HCT116 (cell line): ENCODE results near the gene DPYSL4. TPM values are rescaled to one million over a fixed set of nuclear protein-coding genes. Genes with fewer than 3 reads are reported as not detected.

Source experiments
- ATAC-seq: fragments of 200-7000 bp; cut with Tn5 transposase; 2 replicates; pipeline ENCODE4 v1.9.1; 2020; ENCODE audit warnings: mild to moderate bottlenecking, moderate library complexity
- BruUV-seq: library from RNA; stranded (reverse); fragments of 400-500 nt; replicated peaks from 2 replicates; lab custom pipeline; 2021; lab: Mats Ljungman, UMichigan
- CTCF ChIA-PET: fragments of 300-600 bp; sonication (Branson Sonifier 250); formaldehyde crosslinking; loops from one replicate; lab custom pipeline; 2021; ENCODE audit warnings: antibody characterized with exemption; lab: Charles Lee
- POLR2A ChIA-PET: fragments of 300-600, 350-600 bp; sonication (Branson Sonifier 250); formaldehyde crosslinking; loops from one replicate; lab custom pipeline; 2021; ENCODE audit warnings: antibody characterized with exemption; lab: Charles Lee
- RAD21 ChIA-PET, 2 experiments: fragments of 300-600 bp; sonication (Branson Sonifier 250); formaldehyde crosslinking; loops; one replicate each; lab custom pipeline; 2023; ENCODE audit warnings: low total read pairs in 2 of 2; ENCODE audit not compliant: uncharacterized antibody in 2 of 2, unreplicated experiment in 2 of 2, low non-redundant PET in 1 of 2; lab: Charles Lee
- DNase-seq: peaks from one replicate; pipeline ENCODE4 v3.0.0-alpha.2; 2010; ENCODE audit warnings: low read depth, low spot score
- H2AFZ ChIP-seq: fragments of 200-600 bp; shearing (Covaris generic), sonication (generic); 2 replicates; pipeline ENCODE4 v1.6.1; 2017; ENCODE audit warnings: low read depth, mixed run types, mixed read lengths, antibody characterized with exemption, low read length; ENCODE audit not compliant: poor library complexity, severe bottlenecking
- H3K27ac ChIP-seq: 2 replicates; pipeline ENCODE4 v1.5.1; 2012; ENCODE audit warnings: low read depth, low read length
- H3K27me3 ChIP-seq: fragments of 200-600 bp; sonication (generic); 2 replicates; pipeline ENCODE4 v1.6.1; 2016; ENCODE audit warnings: mixed run types, low read length, mixed read lengths; ENCODE audit not compliant: insufficient read depth
- H3K36me3 ChIP-seq, 2 experiments: fragments of 200-500 bp in 1 of 2; fragments of 200-600 bp in 1 of 2; sonication (Bioruptor generic) in 1 of 2; sonication (generic) in 1 of 2; 2 replicates each; pipeline versions ENCODE4 v1.5.1 to v1.6.1; 2014 to 2016; ENCODE audit warnings: low read length in 2 of 2, inconsistent platforms in 1 of 2, mixed read lengths in 1 of 2, mixed run types in 1 of 2; ENCODE audit not compliant: insufficient read depth in 2 of 2, control insufficient read depth in 1 of 2
- H3K4me1 ChIP-seq, 2 experiments: fragments of 200-600 bp in 1 of 2; sonication (generic) in 1 of 2; 2 replicates each; pipeline versions ENCODE4 v1.5.1 to v1.6.1; 2012 to 2017; ENCODE audit warnings: low read length in 2 of 2, inconsistent platforms in 1 of 2, mild to moderate bottlenecking in 1 of 2, mixed read lengths in 1 of 2, mixed run types in 1 of 2, moderate library complexity in 1 of 2; ENCODE audit not compliant: insufficient read depth in 2 of 2, control insufficient read depth in 1 of 2
- H3K4me2 ChIP-seq: fragments of 200-600 bp; sonication (generic); 2 replicates; pipeline ENCODE4 v1.6.1; 2017; ENCODE audit warnings: mixed run types, low read length, mixed read lengths
- H3K4me3 ChIP-seq, 2 experiments: fragments of 200-600 bp in 1 of 2; sonication (generic) in 1 of 2; replicated peaks in 1 of 2; 2 replicates each; pipeline ENCODE4 v1.5.1; 2011 to 2016; ENCODE audit warnings: low read length in 2 of 2, control low read depth in 1 of 2, low read depth in 1 of 2, mild to moderate bottlenecking in 1 of 2, mixed read lengths in 1 of 2, mixed run types in 1 of 2
- H3K79me2 ChIP-seq: fragments of 200-600 bp; sonication (generic); 2 replicates; pipeline ENCODE4 v1.6.1; 2017; ENCODE audit warnings: mild to moderate bottlenecking, mixed run types, low read length, moderate library complexity, mixed read lengths; ENCODE audit not compliant: insufficient read depth
- H3K9ac ChIP-seq: fragments of 200-600 bp; sonication (generic); 2 replicates; pipeline ENCODE4 v1.6.1; 2016; ENCODE audit warnings: low read length, mixed read lengths
- H3K9me2 ChIP-seq: fragments of 200-600 bp; sonication (generic), shearing (Covaris generic); 2 replicates; pipeline ENCODE4 v1.6.1; 2017; ENCODE audit warnings: mixed run types, mild to moderate bottlenecking, moderate library complexity; ENCODE audit not compliant: insufficient read depth
- H3K9me3 ChIP-seq, 2 experiments: fragments of 200-500 bp in 1 of 2; fragments of 200-600 bp in 1 of 2; sonication (Bioruptor generic) in 1 of 2; sonication (generic) in 1 of 2; 2 replicates each; pipeline ENCODE4 v1.6.1; 2014 to 2017; ENCODE audit warnings: low read length in 2 of 2, mixed read lengths in 2 of 2, inconsistent platforms in 1 of 2, low read depth in 1 of 2, mild to moderate bottlenecking in 1 of 2, mixed run types in 1 of 2, moderate library complexity in 1 of 2; ENCODE audit not compliant: control insufficient read depth in 1 of 2, insufficient read depth in 1 of 2
- H4K20me1 ChIP-seq: fragments of 200-600 bp; sonication (generic), shearing (Covaris generic); 2 replicates; pipeline ENCODE4 v1.6.1; 2017; ENCODE audit warnings: mixed run types, mild to moderate bottlenecking, moderate library complexity; ENCODE audit not compliant: insufficient read depth
- ATF3 ChIP-seq: IDR thresholded peaks from 2 replicates; pipeline ENCODE4 v1.6.1; 2012
- CEBPB ChIP-seq: IDR thresholded peaks from 2 replicates; pipeline ENCODE4 v1.6.1; 2012; ENCODE audit warnings: low read depth
- EGR1 ChIP-seq: IDR thresholded peaks from 2 replicates; pipeline ENCODE4 v1.6.1; 2012; ENCODE audit warnings: low read depth
- ELF1 ChIP-seq: IDR thresholded peaks from 2 replicates; pipeline ENCODE4 v1.6.1; 2012; ENCODE audit warnings: low read depth, borderline replicate concordance
- EZH2 ChIP-seq: fragments of 200-600 bp; sonication (generic); IDR thresholded peaks from 2 replicates; pipeline ENCODE4 v1.6.1; 2017; ENCODE audit warnings: antibody characterized with exemption, mixed run types
- EZH2phosphoT487 ChIP-seq: fragments of 200-600 bp; IDR thresholded peaks from 2 replicates; pipeline ENCODE4 v1.6.1; 2018; ENCODE audit warnings: antibody characterized with exemption, borderline replicate concordance
- JUND ChIP-seq: IDR thresholded peaks from 2 replicates; pipeline ENCODE4 v1.6.1; 2012
- POLR2A ChIP-seq: IDR thresholded peaks from 2 replicates; pipeline ENCODE4 v1.7.0; 2011; ENCODE audit warnings: borderline replicate concordance; ENCODE audit not compliant: insufficient read depth, insufficient read length; ENCODE audit errors: extremely low read depth
- SIN3A ChIP-seq: IDR thresholded peaks from 2 replicates; pipeline ENCODE4 v1.6.1; 2012; ENCODE audit warnings: low read depth
- SP1 ChIP-seq: IDR thresholded peaks from 2 replicates; pipeline ENCODE4 v1.6.1; 2012; ENCODE audit warnings: low read depth
- SRF ChIP-seq: IDR thresholded peaks from 2 replicates; pipeline ENCODE4 v1.6.1; 2012; ENCODE audit warnings: low read depth
- TCF7L2 ChIP-seq: IDR thresholded peaks from 2 replicates; pipeline ENCODE4 v1.7.0; 2011; ENCODE audit warnings: borderline replicate concordance, inconsistent platforms; ENCODE audit not compliant: insufficient read depth, insufficient read length; ENCODE audit errors: extremely low read depth
- YY1 ChIP-seq: IDR thresholded peaks from 2 replicates; pipeline ENCODE4 v1.6.1; 2011; ENCODE audit warnings: low read length, low read depth, moderate library complexity, mild to moderate bottlenecking; ENCODE audit not compliant: insufficient replicate concordance; ENCODE audit errors: extremely low read depth
- ZFX ChIP-seq: fragments of 450-650 bp; IDR thresholded peaks from 2 replicates; pipeline ENCODE4 v1.6.1; 2017
- ZNF274 ChIP-seq: fragments of 200-500 bp; sonication (Bioruptor generic); IDR thresholded peaks from 2 replicates; pipeline ENCODE4 v1.6.1; 2014; ENCODE audit warnings: mild to moderate bottlenecking, low read depth, low read length, inconsistent platforms
- intact Hi-C: fragments of 100-400 bp; cut with micrococcal nuclease; formaldehyde crosslinking; loops from 2 replicates; pipeline ENCODE4 v1.10.0; 2022
- total RNA-seq: library from RNA; stranded (reverse); gene quantifications from one replicate; pipeline ENCODE4 v1.2.1, GENCODE V29; 2021; ENCODE audit not compliant: unreplicated experiment
- TF ChIP-seq, protein P1 (sequence below): IDR thresholded peaks from 2 replicates; pipeline ENCODE4 v1.6.1; 2011; ENCODE audit warnings: mild to moderate bottlenecking, low read length, moderate library complexity; ENCODE audit not compliant: insufficient replicate concordance; ENCODE audit errors: extremely low read depth
- TF ChIP-seq, protein P2 (sequence below): IDR thresholded peaks from 2 replicates; pipeline ENCODE4 v1.6.1; 2012

The DPYSL4 gene
- total RNA-seq, 1 experiment from 2014 or later, result 5.4 TPM

DNA sequence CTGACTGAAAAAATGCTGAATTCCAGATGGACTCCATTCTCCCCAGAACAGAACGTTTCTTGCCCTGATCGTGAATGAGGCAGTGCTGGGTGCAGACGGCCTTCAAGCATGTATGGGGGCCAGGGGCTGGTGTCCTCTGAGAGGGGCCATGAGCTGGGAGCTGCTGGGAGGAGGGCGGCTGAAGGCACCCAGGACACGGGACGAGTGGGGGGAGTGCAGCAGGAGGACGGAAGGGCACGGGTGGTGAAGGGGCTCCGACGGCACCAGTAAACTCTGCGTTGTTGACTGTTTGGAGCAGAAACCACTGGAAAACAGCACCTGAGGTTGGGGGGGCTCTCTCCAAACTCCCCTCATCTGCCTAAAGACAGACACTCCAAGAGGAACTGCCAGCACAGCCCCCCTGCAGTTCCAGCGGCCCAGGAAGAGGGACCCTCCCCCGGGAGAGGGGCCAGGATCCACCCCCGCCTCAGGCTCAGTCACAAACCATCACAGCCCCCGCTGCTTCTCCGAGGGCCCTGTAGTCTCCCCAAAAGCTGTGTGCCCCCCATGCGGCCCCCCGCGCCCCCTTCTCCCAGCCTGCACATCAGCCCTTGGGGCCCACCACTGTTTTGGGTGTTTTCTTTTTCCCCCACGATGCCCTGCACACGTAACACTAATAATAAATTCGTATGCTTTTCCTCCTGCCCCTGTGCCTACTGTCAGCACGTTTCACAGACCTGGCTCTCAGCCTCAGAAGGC is 55.5 kb downstream of the DPYSL4 start:
- intact Hi-C loops, result no loop called here

More for the DNA sequence above, 55.5 kb downstream of the DPYSL4 start:
- no peaks in the 10 kb centered on the region for H3K36me3 ChIP-seq
- no peaks in the 10 kb centered on the region for H3K9me2 ChIP-seq
- no peak for TF ChIP-seq SP1
- no peak for TF ChIP-seq SRF
- no peak for TF ChIP-seq ELF1
- no peak for TF ChIP-seq SIN3A
- TF ChIP-seq, protein P1, sequence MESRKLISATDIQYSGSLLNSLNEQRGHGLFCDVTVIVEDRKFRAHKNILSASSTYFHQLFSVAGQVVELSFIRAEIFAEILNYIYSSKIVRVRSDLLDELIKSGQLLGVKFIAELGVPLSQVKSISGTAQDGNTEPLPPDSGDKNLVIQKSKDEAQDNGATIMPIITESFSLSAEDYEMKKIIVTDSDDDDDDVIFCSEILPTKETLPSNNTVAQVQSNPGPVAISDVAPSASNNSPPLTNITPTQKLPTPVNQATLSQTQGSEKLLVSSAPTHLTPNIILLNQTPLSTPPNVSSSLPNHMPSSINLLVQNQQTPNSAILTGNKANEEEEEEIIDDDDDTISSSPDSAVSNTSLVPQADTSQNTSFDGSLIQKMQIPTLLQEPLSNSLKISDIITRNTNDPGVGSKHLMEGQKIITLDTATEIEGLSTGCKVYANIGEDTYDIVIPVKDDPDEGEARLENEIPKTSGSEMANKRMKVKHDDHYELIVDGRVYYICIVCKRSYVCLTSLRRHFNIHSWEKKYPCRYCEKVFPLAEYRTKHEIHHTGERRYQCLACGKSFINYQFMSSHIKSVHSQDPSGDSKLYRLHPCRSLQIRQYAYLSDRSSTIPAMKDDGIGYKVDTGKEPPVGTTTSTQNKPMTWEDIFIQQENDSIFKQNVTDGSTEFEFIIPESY, result no peak
- TF ChIP-seq ZFX, result no peak
- no peak for TF ChIP-seq ATF3
- no peak for TF ChIP-seq YY1
- no peak for TF ChIP-seq EGR1
- TF ChIP-seq, protein P2, sequence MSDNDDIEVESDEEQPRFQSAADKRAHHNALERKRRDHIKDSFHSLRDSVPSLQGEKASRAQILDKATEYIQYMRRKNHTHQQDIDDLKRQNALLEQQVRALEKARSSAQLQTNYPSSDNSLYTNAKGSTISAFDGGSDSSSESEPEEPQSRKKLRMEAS, result no peak
- TF ChIP-seq POLR2A, result no peak
- TF ChIP-seq TCF7L2, result no peak
- TF ChIP-seq EZH2, result no peak
- TF ChIP-seq JUND, result no peak
- TF ChIP-seq CEBPB, result no peak
- no peak for TF ChIP-seq EZH2phosphoT487
- TF ChIP-seq ZNF274, result no peak
- H3K79me2 ChIP-seq, result no peaks in the 10 kb centered on the region
- no peaks in the 10 kb centered on the region for H3K4me1 ChIP-seq
- H3K27ac ChIP-seq, result no peak overlapping the region
- POLR2A ChIA-PET, result no interaction called here
- no peak overlapping the region for H3K4me3 ChIP-seq
- RAD21 ChIA-PET, result no interaction called here
- CTCF ChIA-PET, result no interaction called here
- DNase-seq (no peak), ATAC-seq (no peak)
- H3K9ac ChIP-seq, result no peak overlapping the region
- no peaks in the 10 kb centered on the region for H4K20me1 ChIP-seq
- H3K4me2 ChIP-seq, result no peak overlapping the region
- H3K27me3 ChIP-seq, result no peaks in the 10 kb centered on the region
- H2AFZ ChIP-seq, result no peak overlapping the region
- no peaks in the 10 kb centered on the region for H3K9me3 ChIP-seq
- BruUV-seq, result no TSS peak
